NOMO-1 treated with dmso at 0.1 percent for 144 hours (cell line): ENCODE data around the gene UMOD.
"Not testable (repeated sequence)": the region's sequence is repeated elsewhere in the genome, so short reads cannot be mapped to it uniquely, and the experiment has no call there.

Experiments used
- DNase-seq: peaks from one replicate; lab custom pipeline; 2025; ENCODE audit not compliant: unreplicated experiment; lab: John Stamatoyannopoulos, UW

UMOD gene

GRCh38 chr16:20321671-20322070 is 30.8 kb downstream of the UMOD start:
- DNase-seq = no peak

- not testable (repeated sequence) for DNase-seq
Observed at GRCh38 chr16:20321051-20321450, 31.5 kb downstream of the UMOD start.

GRCh38 chr16:20320592-20320991 is 31.9 kb downstream of the UMOD start:
- DNase-seq = no peak

GRCh38 chr16:20320178-20320577 is 32.3 kb downstream of the UMOD start:
- no peak for DNase-seq

- DNase-seq = no peak
Observed at GRCh38 chr16:20319406-20319805, 33.1 kb downstream of the UMOD start.

- no peak for DNase-seq
Observed at GRCh38 chr16:20318437-20318836, 34.1 kb downstream of the UMOD start.

DNA sequence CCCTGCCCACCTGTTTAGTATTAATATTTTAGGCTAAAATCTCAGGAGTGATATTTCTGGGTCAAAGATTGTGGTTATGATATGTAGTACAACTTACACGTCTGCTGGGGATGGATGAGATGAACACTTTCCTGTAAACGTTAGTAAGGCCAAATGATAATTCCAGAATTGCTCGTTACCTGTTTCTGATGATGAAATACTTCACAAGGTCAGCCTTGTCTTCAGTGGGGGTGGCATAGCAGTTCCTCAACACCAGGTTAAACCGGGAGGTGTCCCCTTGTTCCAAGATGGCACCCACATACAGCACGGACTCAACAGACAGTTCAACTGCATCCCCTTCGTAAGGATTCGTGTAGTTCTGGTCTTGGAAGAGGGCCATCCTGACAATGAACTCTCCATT is 34.5 kb downstream of the UMOD start:
- no peak for DNase-seq

DNA sequence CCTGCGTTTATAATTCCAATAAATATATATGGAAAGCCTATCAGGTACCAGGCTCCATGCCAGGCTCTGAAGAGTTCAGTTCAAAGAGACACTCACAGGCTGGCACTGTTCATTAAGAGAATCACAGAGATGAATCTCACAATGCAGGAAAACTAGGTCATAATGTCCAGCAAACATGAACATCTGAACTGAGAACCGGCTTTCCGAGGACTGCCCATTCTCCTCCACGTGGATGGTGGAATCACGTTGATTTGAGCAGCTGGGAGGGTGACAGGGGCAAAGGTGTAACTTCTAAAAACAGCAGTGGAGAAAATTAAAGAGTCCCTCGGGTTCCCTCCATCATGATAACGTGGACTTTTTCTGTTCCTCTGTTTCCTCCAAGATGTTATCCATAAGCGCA is 35.4 kb downstream of the UMOD start:
- no peak for DNase-seq

- DNase-seq = no peak
Observed at GRCh38 chr16:20316715-20317114, 35.8 kb downstream of the UMOD start.

GRCh38 chr16:20315764-20316163 is 36.8 kb downstream of the UMOD start:
- DNase-seq = no peak

DNA sequence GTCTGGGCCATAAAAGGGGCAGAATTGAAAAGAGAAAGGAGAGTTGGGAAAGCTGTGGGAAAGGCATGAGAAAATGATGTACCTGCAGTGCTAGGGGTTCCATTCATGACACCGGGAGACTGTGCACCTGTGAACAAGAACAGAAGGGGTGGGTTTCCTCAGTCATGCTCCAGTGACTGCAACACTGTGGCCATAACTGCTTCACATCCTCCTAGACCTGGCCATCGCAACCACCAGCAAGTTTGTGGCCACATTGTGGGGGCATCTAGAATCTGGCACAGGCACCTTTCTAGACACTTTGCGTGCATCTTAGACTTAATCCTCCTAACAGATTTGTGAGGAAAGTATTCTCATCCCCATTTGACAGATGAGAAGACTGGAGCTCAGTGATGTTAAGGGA is 37.9 kb downstream of the UMOD start:
- DNase-seq = no peak

GRCh38 chr16:20313741-20314140 is 38.8 kb downstream of the UMOD start:
- DNase-seq = no peak

- DNase-seq = not testable (repeated sequence)
Observed at GRCh38 chr16:20312536-20313095, 39.9 kb downstream of the UMOD start.

- no peak for DNase-seq
Observed at GRCh38 chr16:20311548-20311947, 41.0 kb downstream of the UMOD start.

DNA sequence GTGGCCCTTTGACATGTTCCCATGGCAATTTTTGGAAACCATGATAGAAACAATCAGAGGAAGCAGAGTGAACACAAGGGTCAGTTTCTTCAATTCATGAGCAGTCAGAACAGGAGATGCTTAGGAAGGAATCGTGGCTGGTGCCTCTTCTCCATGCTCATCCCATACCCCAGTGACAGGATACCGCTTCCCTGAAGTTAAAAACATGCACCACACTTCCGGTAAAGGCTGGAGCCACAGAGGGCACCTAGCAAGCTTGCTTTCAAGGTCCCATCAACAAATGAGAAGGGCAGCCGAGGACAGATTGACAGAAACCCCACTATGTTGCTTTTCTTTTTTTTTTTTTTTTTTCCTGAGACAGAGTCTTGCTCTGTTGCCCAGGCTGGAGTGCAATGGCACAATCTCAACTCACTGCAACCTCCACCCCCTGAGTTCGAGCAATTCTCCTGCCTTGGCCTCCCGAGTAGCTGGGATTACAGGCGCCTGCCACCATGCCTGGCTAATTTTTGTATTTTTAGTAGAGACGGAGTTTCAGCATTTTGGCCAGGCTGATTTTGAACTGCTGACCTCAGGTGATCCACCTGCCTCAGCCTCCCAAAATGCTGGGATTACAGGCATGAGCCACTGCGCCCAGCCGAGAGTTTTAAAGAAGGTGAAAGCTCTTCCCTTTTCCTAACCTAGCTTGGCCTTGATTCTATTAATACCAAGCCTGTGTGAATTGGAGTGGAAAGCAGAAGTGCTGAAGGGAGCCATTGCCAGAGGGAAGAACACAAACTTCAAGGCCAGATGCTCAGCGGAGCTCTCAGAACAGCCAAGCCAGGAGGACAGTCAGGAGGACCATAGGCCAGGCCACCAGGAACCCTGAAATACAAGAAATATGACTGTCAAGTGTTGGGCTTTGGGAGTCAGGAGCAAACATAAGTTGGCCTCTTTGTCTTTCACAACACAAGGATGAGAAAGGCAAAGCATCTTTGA is 41.8 kb downstream of the UMOD start:
- no peak for DNase-seq

GRCh38 chr16:20309786-20310185 is 42.7 kb downstream of the UMOD start:
- no peak for DNase-seq

- DNase-seq = no peak
Observed at GRCh38 chr16:20308801-20309590, 43.5 kb downstream of the UMOD start.

DNA sequence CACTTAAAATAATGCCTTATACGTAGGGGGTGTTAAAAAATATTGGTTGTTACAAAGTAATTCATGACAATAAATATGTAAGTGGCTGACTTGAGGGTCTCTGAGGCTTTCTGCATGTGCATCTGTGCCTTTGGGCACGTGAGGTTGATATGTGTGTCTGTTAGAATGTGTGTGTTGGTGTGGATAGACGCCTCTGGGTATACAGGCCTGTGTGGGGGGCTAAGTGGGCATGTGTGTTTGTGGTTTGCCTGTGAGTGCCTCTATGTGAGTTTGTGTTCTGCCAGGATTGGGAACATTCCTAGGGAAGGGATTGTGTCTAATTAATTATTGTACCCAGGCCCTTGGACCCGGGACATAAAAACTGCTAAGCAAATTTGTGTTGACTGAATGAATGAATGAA is 44.2 kb downstream of the UMOD start:
- DNase-seq = no peak

DNA sequence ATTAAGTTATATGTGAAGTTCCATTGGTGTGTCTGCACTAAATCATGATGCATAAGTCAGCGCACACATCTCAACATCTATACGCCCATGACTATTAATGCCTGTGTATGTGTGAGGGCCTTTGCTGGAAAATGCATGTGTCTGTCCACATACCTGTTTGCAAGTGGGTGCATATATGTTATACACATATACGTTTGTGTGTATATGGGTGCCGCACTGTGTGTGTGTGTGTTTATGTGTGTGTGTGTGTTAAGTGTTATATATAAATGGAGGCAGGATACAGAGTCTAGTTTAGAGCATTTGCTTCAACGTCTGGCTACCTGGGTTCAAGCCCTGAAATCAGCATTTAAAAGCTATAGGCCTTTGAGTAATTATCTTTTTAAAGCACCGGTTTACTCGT is 44.7 kb downstream of the UMOD start:
- DNase-seq = no peak

DNA sequence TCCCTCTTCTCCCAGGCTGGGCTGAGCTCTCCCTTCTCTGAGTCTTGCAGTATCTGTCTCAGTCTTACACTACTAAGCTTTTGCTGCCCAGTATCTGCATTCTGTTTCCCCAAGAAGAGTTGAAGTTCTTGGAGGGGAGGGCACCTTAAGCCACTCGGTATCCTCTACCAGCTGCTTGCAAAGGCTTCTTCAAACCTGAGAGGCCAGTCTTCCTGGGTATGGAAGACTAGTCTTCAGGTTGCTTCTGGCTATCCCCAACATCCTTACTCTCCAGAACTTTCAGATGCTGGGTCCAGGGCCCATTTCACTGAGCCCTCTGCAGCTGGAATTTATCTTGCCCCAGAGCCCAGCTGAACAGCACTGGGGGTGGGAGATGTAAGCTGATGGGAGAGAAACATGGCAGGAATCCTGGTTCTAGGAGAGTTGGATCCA is 45.3 kb downstream of the UMOD start:
- no peak for DNase-seq

DNA sequence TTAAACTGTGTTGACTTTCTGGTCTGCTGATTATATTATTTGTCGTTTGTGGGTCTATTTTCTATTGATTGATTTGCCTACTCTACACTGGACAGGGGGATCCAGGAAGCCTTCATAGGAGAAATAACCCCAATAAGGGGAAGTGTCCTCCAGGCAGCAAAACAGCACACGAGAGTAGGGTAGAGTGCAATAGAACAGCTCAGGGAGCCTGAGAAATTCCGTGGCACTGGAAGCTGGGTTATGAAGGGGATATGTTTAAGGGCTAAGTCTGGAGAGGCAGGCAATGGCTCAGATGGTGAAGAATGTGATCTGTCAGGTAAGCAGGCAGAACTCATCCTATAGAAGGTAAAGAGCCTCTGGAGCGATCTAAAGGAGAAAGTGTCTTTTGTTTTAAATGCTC is 46.1 kb downstream of the UMOD start:
- no peak for DNase-seq

DNA sequence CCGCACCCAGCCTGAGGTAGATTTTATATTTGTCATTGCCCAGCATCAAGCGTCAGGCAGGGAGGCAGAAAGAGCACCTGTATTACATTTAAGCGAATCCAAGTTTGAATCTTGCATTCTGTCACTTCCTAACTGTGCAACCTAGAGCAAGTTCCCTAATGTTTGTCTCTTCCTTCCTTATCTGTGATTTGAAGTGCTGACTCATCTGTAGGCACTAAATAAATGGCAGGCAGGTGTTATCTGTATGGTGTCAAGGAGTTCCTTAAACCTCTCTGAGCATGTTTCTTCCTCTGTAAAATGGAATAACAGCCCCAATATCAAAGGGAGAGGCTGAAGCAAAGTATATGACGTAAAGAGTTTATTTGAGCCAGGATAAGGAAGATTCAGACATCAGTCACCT is 49.5 kb downstream of the UMOD start:
- no peak for DNase-seq
